ENCODE measurements around the gene NDUFAF3. TPM values are rescaled to one million over a fixed set of nuclear protein-coding genes. Genes with fewer than 3 reads are reported as not detected.
A peak's percentile ranks its signal among the peaks of the same experiment; 100 is the strongest.

NDUFAF3 gene
- total and polyA plus RNA-seq, 2 donors (not counting 3 experiments of a cell fraction or from before 2014, with no cell fraction given), result 91.1 to 91.4 TPM

DNA sequence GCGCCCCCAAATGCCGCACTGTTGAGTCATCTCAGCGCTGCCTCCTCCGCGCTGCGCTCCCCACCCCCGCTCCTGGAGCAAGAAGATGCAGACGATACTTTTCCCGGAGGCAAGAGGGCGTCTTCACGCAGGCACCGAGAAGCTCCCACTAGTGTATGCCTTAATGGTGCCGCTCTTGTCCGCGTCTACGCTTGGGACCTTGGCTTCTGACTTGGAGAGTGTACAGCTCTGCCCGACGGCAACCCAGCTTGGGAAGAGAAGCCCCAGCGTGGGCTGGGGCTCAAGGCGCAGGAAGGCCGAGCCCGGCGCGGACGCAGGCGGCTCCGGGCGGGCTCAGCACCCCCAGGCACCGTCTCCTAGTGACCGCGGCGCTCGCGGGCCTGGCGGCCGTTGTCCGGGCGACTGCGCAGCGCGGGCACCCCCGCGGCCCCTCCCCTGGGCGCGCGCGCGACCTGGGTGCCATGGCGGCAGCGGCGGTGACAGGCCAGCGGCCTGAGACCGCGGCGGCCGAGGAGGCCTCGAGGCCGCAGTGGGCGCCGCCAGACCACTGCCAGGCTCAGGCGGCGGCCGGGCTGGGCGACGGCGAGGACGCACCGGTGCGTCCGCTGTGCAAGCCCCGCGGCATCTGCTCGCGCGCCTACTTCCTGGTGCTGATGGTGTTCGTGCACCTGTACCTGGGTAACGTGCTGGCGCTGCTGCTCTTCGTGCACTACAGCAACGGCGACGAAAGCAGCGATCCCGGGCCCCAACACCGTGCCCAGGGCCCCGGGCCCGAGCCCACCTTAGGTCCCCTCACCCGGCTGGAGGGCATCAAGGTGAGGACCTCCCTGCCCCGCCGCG, 31.9 kb upstream of the NDUFAF3 start, which contains the start of gene P4HTM:
P4HTM (plus strand) TSS at position 446 of the 840 bp plus-strand sequence; CDS start at position 462, 16 bp downstream.
- H3K79me2 ChIP-seq (ENCODE audit: control insufficient read depth, insufficient read depth, low read length), result peaks cover 19% of the 10 kb centered on the region
- no TSS peak for BruUV-seq (replicated peaks)
- peak; percentile 95 for FAIRE-seq

More for the DNA sequence above, 31.9 kb upstream of the NDUFAF3 start, which contains the start of gene P4HTM:
- Histone ChIP-seq H3K4me2 (ENCODE audit: insufficient read depth, low read length) (peak within 1 kb of the TSS; percentile 74), H3K9ac (replicated peaks; ENCODE audit: extremely low read depth, insufficient read depth, low read length) (peak within 1 kb of the TSS; percentile 91), H2AFZ (ENCODE audit: low read depth, low read length) (peak within 1 kb of the TSS; percentile 80), H3K9me1 (replicated peaks; ENCODE audit: control insufficient read depth, extremely low read depth, insufficient read depth, low read length) (no peaks in the 10 kb centered on the region), H4K20me1 (replicated peaks; ENCODE audit: control insufficient read depth, extremely low read depth, insufficient read depth, low read length) (no peaks in the 10 kb centered on the region), H3K4me3 (replicated peaks in 1 of 3; ENCODE audit: insufficient read depth in 1 of 3, low read depth in 1 of 3, low read length in 3 of 3) (peak within 1 kb of the TSS; percentile 25 to 69 (median 57)), H3K27ac (ENCODE audit: insufficient read depth, low read depth, low read length) (peak within 1 kb of the TSS; percentile 97), H3K4me1 (ENCODE audit: control insufficient read depth, extremely low read depth, insufficient read depth, low read length) (peaks cover 21% of the 10 kb centered on the region), H3K9me3 (replicated peaks; ENCODE audit: control insufficient read depth, insufficient read depth, low read length) (no peaks in the 10 kb centered on the region), H3K36me3 (ENCODE audit: control insufficient read depth in 2 of 2, extremely low read depth in 1 of 2, insufficient read depth in 2 of 2, low read length in 2 of 2) (peaks cover 1 to 3% of the 10 kb centered on the region in 2 experiments), H3K27me3 (ENCODE audit: control insufficient read depth in 2 of 2, insufficient read depth in 2 of 2, low read length in 2 of 2) (no peaks in the 10 kb centered on the region)
- dilution Hi-C loops (cut with MboI; ENCODE audit: extremely low pct_ligation_motif_present, low sequenced_read_pairs) (no loop called here), intact Hi-C loops (cut with micrococcal nuclease) (loop anchor here (1.0 to 2.0 kb wide), 3 partner anchors 31 to 169 kb away; partner anchors contain the start of gene QRICH1)
- ChIA-PET CTCF (interaction anchor here (0.6 to 8.8 kb wide), 13 partner anchors 10 to 906 kb away, joined by 3 to 254 read pairs (median 4); partner anchors contain the start of genes DALRD3, IMPDH2, NDUFAF3 and QRICH1), POLR2A (interaction anchor here (0.6 to 5.4 kb wide), 5 partner anchors 10 to 91 kb away, joined by 3 to 40 read pairs (median 5); partner anchors contain the start of genes NDUFAF3 and WDR6)
- TF ChIP-seq MYC (IDR thresholded peaks at IDR 0.05; ENCODE audit: low read depth, low read length) (no peak), JUN (IDR thresholded peaks at IDR 0.05; ENCODE audit: borderline replicate concordance, insufficient read depth, insufficient read length, low read depth) (peak; percentile 54), POLR2AphosphoS5 (IDR thresholded peaks at IDR 0.05; ENCODE audit: insufficient read depth, low read depth, low read length) (peak; percentile 86), GATA2 (IDR thresholded peaks at IDR 0.05; ENCODE audit: insufficient read depth, insufficient read length, low read depth, low read length) (no peak), FOS (IDR thresholded peaks at IDR 0.05; ENCODE audit: borderline replicate concordance, insufficient read depth, low read length) (peak; percentile 95), EZH2 (IDR thresholded peaks at IDR 0.05; ENCODE audit: borderline replicate concordance, low read depth, low read length, severe bottlenecking) (no peak), POLR2A (IDR thresholded peaks at IDR 0.05; ENCODE audit: low read depth, low read length) (peak; percentile 61)
- TF ChIP-seq, protein P1, sequence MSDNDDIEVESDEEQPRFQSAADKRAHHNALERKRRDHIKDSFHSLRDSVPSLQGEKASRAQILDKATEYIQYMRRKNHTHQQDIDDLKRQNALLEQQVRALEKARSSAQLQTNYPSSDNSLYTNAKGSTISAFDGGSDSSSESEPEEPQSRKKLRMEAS (IDR thresholded peaks at IDR 0.05; ENCODE audit: insufficient read depth, insufficient read length), result no peak
- TF ChIP-seq, protein P2, sequence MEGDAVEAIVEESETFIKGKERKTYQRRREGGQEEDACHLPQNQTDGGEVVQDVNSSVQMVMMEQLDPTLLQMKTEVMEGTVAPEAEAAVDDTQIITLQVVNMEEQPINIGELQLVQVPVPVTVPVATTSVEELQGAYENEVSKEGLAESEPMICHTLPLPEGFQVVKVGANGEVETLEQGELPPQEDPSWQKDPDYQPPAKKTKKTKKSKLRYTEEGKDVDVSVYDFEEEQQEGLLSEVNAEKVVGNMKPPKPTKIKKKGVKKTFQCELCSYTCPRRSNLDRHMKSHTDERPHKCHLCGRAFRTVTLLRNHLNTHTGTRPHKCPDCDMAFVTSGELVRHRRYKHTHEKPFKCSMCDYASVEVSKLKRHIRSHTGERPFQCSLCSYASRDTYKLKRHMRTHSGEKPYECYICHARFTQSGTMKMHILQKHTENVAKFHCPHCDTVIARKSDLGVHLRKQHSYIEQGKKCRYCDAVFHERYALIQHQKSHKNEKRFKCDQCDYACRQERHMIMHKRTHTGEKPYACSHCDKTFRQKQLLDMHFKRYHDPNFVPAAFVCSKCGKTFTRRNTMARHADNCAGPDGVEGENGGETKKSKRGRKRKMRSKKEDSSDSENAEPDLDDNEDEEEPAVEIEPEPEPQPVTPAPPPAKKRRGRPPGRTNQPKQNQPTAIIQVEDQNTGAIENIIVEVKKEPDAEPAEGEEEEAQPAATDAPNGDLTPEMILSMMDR (IDR thresholded peaks at IDR 0.05; ENCODE audit: extremely low read depth in 1 of 2, insufficient read depth in 1 of 2, low read depth in 1 of 2, low read length in 2 of 2), result peak in 1 of 2 donors; percentile 48
- peak; percentile 93 for DNase-seq (ENCODE audit: low read depth, low spot score)
